ENCODE measurements around the gene ZBTB2. TPM values are rescaled to one million over a fixed set of nuclear protein-coding genes. Genes with fewer than 3 reads are reported as not detected.
A peak's percentile ranks its signal among the peaks of the same experiment; 100 is the strongest.

ZBTB2 gene
- total RNA-seq, 1 experiment from 2014 or later: 31.4 TPM

GRCh38 chr6:151322570-151322969, 68.8 kb downstream of the ZBTB2 start:
- H3K23me2 ChIP-seq (ENCODE audit: insufficient read length, low read depth, low read length, poor library complexity, severe bottlenecking): no peaks in the 10 kb centered on the region
- Mint-ChIP-seq H3K27me3 (ENCODE audit: low read depth) (peaks cover 17% of the 10 kb centered on the region), H3K4me1 (peaks cover 18 to 23% of the 10 kb centered on the region in 2 experiments), H3K9me3 (no peaks in the 10 kb centered on the region; a peak in 1 of 5 replicates), H3K36me3 (ENCODE audit: insufficient read depth in 1 of 3, low read depth in 3 of 3) (peaks cover 3 to 12% (median 7%) of the 10 kb centered on the region in 3 experiments; a peak in 4 of 7 replicates), H3K4me3 (no peak overlapping the region), H3K27ac (peak overlapping the region in 1 of 3 experiments; percentile 36; a peak in 3 of 7 replicates)
- no peak overlapping the region for H3K4me2 ChIP-seq (ENCODE audit: insufficient read depth, insufficient read length, low read length)
- no peak overlapping the region for H2BK15ac ChIP-seq (ENCODE audit: low read depth, low read length)
- no peak overlapping the region for H2AFZ ChIP-seq (ENCODE audit: low read length)
- no peaks in the 10 kb centered on the region for H3K9me3 ChIP-seq (ENCODE audit: control insufficient read depth, low read depth, low read length)
- H3T11ph ChIP-seq (ENCODE audit: low read length): no peak overlapping the region
- H3K14ac ChIP-seq (ENCODE audit: insufficient read depth, low read length): no peak overlapping the region
- no peak overlapping the region for H3K9ac ChIP-seq (ENCODE audit: extremely low read depth, insufficient read length, low read length)
- H4K91ac ChIP-seq (ENCODE audit: insufficient read length, low read depth, low read length): no peak overlapping the region
- no peak overlapping the region for H2BK5ac ChIP-seq (ENCODE audit: insufficient read length, low read length)
- no peak overlapping the region for H2BK20ac ChIP-seq (ENCODE audit: low read depth, low read length, poor library complexity, severe bottlenecking)
- H4K20me1 ChIP-seq (ENCODE audit: control insufficient read depth, insufficient read depth, insufficient read length): no peaks in the 10 kb centered on the region
- no peak overlapping the region for H3K18ac ChIP-seq (ENCODE audit: insufficient read length, low read depth, low read length)
- no CpG with 5 or more reads among the region's 9 CpGs for WGBS (ENCODE audit: extremely low coverage, insufficient read length, low lambda C conversion rate)
- H3K79me2 ChIP-seq (ENCODE audit: insufficient read depth, low read length): no peaks in the 10 kb centered on the region
- no peak overlapping the region for H3K56ac ChIP-seq (ENCODE audit: insufficient read length, low read depth, low read length)
- no peak overlapping the region for H4K8ac ChIP-seq (replicated peaks; ENCODE audit: insufficient read length, low read depth, low read length)
- H2AK5ac ChIP-seq (ENCODE audit: insufficient read length, low read length): no peak overlapping the region
- H2BK12ac ChIP-seq (ENCODE audit: insufficient read length, low read depth, low read length): no peak overlapping the region
- H3K23ac ChIP-seq (ENCODE audit: insufficient read length, low read depth, low read length): no peak overlapping the region
- no peak overlapping the region for H3K27ac ChIP-seq (ENCODE audit: insufficient read length, low read depth, low read length)
- no peak for DNase-seq
- no peak overlapping the region for H3K4ac ChIP-seq (ENCODE audit: low read depth, low read length)
- no peaks in the 10 kb centered on the region for H3K27me3 ChIP-seq (ENCODE audit: insufficient read depth, low read length)
- no peak for TF ChIP-seq CTCF (conservative IDR thresholded peaks at IDR 0.05)
- H2BK120ac ChIP-seq (ENCODE audit: low read depth, low read length, poor library complexity, severe bottlenecking): no peak overlapping the region
- no peak overlapping the region for H4K5ac ChIP-seq (ENCODE audit: insufficient read length, low read depth, low read length)
- H3K79me1 ChIP-seq (ENCODE audit: insufficient read depth, low read depth, low read length, poor library complexity, severe bottlenecking): no peaks in the 10 kb centered on the region
- H3K4me1 ChIP-seq (ENCODE audit: insufficient read depth, low read length): no peaks in the 10 kb centered on the region
